H1 (cell line): ENCODE data around the gene KRTAP12-3. TPM values are rescaled to one million over a fixed set of nuclear protein-coding genes. Genes with fewer than 3 reads are reported as not detected.

ENCODE experiments used
- CTCF ChIA-PET: fragments of 300-600 bp; sonication (Branson Sonifier 250); formaldehyde crosslinking; loops from one replicate; lab custom pipeline; 2021; ENCODE audit not compliant: partially characterized antibody; lab: Charles Lee
- POLR2A ChIA-PET: fragments of 300-600 bp; sonication (Branson Sonifier 250); formaldehyde crosslinking; loops from one replicate; lab custom pipeline; 2021; ENCODE audit warnings: inconsistent platforms; ENCODE audit not compliant: partially characterized antibody; lab: Charles Lee
- DNase-seq, 2 experiments: peaks; one replicate each; pipeline versions ENCODE4 v3.0.0 to v3.0.0-alpha.2; 2010 to 2022; ENCODE audit warnings: low spot score in 2 of 2, low read depth in 1 of 2, mixed read lengths in 1 of 2
- FAIRE-seq: peaks from 2 replicates; lab custom pipeline; 2011; peaks lifted over from hg19 to GRCh38; lab: Jason Lieb, UNC
- H2AFZ ChIP-seq: 2 replicates; pipeline ENCODE4 v1.8.1; 2012; ENCODE audit warnings: low read length, inconsistent platforms
- H2AK5ac ChIP-seq: 2 replicates; pipeline ENCODE4 v1.6.1; 2013; ENCODE audit warnings: low read depth, low read length
- H2BK120ac ChIP-seq: replicated peaks from 2 replicates; pipeline ENCODE3; 2013; ENCODE audit warnings: low read depth, low read length, inconsistent platforms
- H2BK12ac ChIP-seq: 2 replicates; pipeline ENCODE4 v1.6.1; 2013; ENCODE audit warnings: low read depth, low read length
- H2BK15ac ChIP-seq: 2 replicates; pipeline ENCODE4 v1.6.1; 2013; ENCODE audit warnings: low read length
- H2BK20ac ChIP-seq: 2 replicates; pipeline ENCODE4 v1.6.1; 2013; ENCODE audit warnings: low read length
- H2BK5ac ChIP-seq: 2 replicates; pipeline ENCODE4 v1.6.1; 2013; ENCODE audit warnings: low read depth, low read length
- H3K14ac ChIP-seq: 2 replicates; pipeline ENCODE4 v1.6.1; 2013; ENCODE audit warnings: inconsistent platforms; ENCODE audit not compliant: insufficient read length
- H3K18ac ChIP-seq: 2 replicates; pipeline ENCODE4 v1.6.1; 2013; ENCODE audit warnings: low read length; ENCODE audit errors: extremely low read depth
- H3K23ac ChIP-seq: 2 replicates; pipeline ENCODE4 v1.6.1; 2013; ENCODE audit warnings: inconsistent platforms; ENCODE audit not compliant: insufficient read length
- H3K23me2 ChIP-seq: 2 replicates; pipeline ENCODE4 v1.6.1; 2013; ENCODE audit warnings: low read depth, low read length
- H3K27ac ChIP-seq: 2 replicates; pipeline ENCODE4 v1.6.1; 2011; ENCODE audit warnings: low read depth, low read length, inconsistent platforms
- H3K27me3 ChIP-seq, 4 experiments: replicated peaks in 1 of 4; 1 replicate in 1 of 4; 2 replicates in 3 of 4; pipeline versions ENCODE4 v1.6.1 to v1.8.1; 2011 to 2013; ENCODE audit warnings: low read length in 3 of 4, mild to moderate bottlenecking in 3 of 4, inconsistent platforms in 2 of 4, mixed read lengths in 2 of 4, moderate library complexity in 1 of 4; ENCODE audit not compliant: control insufficient read depth in 3 of 4, insufficient read depth in 3 of 4; ENCODE audit errors: extremely low read depth in 1 of 4
- H3K36me3 ChIP-seq, 4 experiments: 2 replicates each; pipeline versions ENCODE4 v1.6.1 to v1.8.1; 2011 to 2013; ENCODE audit warnings: mild to moderate bottlenecking in 4 of 4, low read length in 3 of 4, moderate library complexity in 2 of 4, control low read depth in 1 of 4, inconsistent platforms in 1 of 4; ENCODE audit not compliant: insufficient read depth in 4 of 4, control insufficient read depth in 2 of 4
- H3K4ac ChIP-seq: replicated peaks from 2 replicates; pipeline ENCODE3; 2013; ENCODE audit warnings: low read length, low read depth, mixed read lengths, inconsistent platforms; ENCODE audit not compliant: insufficient read length
- H3K4me1 ChIP-seq, 4 experiments: replicated peaks in 1 of 4; 1 replicate in 1 of 4; 2 replicates in 3 of 4; pipeline versions ENCODE4 v1.6.1 to v1.8.1; 2011 to 2013; ENCODE audit warnings: low read length in 3 of 4, inconsistent platforms in 2 of 4, mixed read lengths in 1 of 4; ENCODE audit not compliant: insufficient read depth in 4 of 4, control insufficient read depth in 3 of 4
- H3K4me2 ChIP-seq, 2 experiments: 2 replicates each; pipeline versions ENCODE4 v1.6.1 to v1.8.1; 2011 to 2013; ENCODE audit warnings: low read depth in 2 of 2, low read length in 2 of 2, control low read depth in 1 of 2, inconsistent platforms in 1 of 2, mild to moderate bottlenecking in 1 of 2; ENCODE audit not compliant: insufficient read depth in 1 of 2
- H3K4me3 ChIP-seq, 4 experiments: fragments of 200-600, 300-600 bp in 1 of 4; sonication (generic), shearing (Covaris generic), sonication (Bioruptor Twin) in 1 of 4; 2 replicates each; pipeline versions ENCODE4 v1.5.1 to v1.8.1; 2011 to 2016; ENCODE audit warnings: low read length in 4 of 4, low read depth in 3 of 4, control low read depth in 2 of 4, inconsistent platforms in 2 of 4, mild to moderate bottlenecking in 2 of 4, mixed read lengths in 1 of 4, moderate library complexity in 1 of 4; ENCODE audit not compliant: insufficient read depth in 2 of 4; ENCODE audit errors: extremely low read depth in 1 of 4
- H3K56ac ChIP-seq: replicated peaks from 2 replicates; pipeline ENCODE3; 2013; ENCODE audit warnings: low read depth, mild to moderate bottlenecking, mixed read lengths, low read length, inconsistent platforms; ENCODE audit not compliant: insufficient read length
- H3K79me1 ChIP-seq: 2 replicates; pipeline ENCODE4 v1.6.1; 2013; ENCODE audit warnings: low read depth, low read length, control low read depth
- H3K79me2 ChIP-seq, 2 experiments: 2 replicates each; pipeline versions ENCODE4 v1.6.1 to v1.8.1; 2012 to 2013; ENCODE audit warnings: low read length in 2 of 2, mild to moderate bottlenecking in 2 of 2, inconsistent platforms in 1 of 2; ENCODE audit not compliant: insufficient read depth in 2 of 2, control insufficient read depth in 1 of 2
- H3K9ac ChIP-seq, 4 experiments: replicated peaks in 1 of 4; 1 replicate in 1 of 4; 2 replicates in 3 of 4; pipeline versions ENCODE4 v1.6.1 to v1.8.1; 2011 to 2013; ENCODE audit warnings: low read depth in 3 of 4, low read length in 3 of 4, control low read depth in 2 of 4, mild to moderate bottlenecking in 2 of 4, moderate library complexity in 2 of 4, inconsistent platforms in 1 of 4; ENCODE audit errors: extremely low read depth in 1 of 4
- H3K9me3 ChIP-seq, 2 experiments: 2 replicates each; pipeline versions ENCODE4 v1.6.1 to v1.8.1; 2012 to 2013; ENCODE audit warnings: mild to moderate bottlenecking in 2 of 2, moderate library complexity in 2 of 2, control low read depth in 1 of 2, inconsistent platforms in 1 of 2, low read depth in 1 of 2, low read length in 1 of 2, mixed read lengths in 1 of 2; ENCODE audit not compliant: insufficient read depth in 2 of 2
- H4K20me1 ChIP-seq, 2 experiments: replicated peaks in 1 of 2; 2 replicates each; pipeline versions ENCODE3 to v1.8.1; 2011 to 2013; ENCODE audit warnings: inconsistent platforms in 2 of 2, low read length in 2 of 2, mild to moderate bottlenecking in 1 of 2; ENCODE audit not compliant: insufficient read depth in 2 of 2, control insufficient read depth in 1 of 2
- H4K5ac ChIP-seq: 2 replicates; pipeline ENCODE4 v1.6.1; 2013; ENCODE audit warnings: low read length, low read depth, mixed read lengths, inconsistent platforms; ENCODE audit not compliant: insufficient read length
- H4K8ac ChIP-seq: 2 replicates; pipeline ENCODE4 v1.8.0; 2013; ENCODE audit warnings: mild to moderate bottlenecking, moderate library complexity, low read length, inconsistent platforms; ENCODE audit not compliant: insufficient read depth; ENCODE audit errors: extremely low read depth
- H4K91ac ChIP-seq: replicated peaks from 2 replicates; pipeline ENCODE3; 2013; ENCODE audit warnings: low read length, mixed read lengths, inconsistent platforms; ENCODE audit not compliant: insufficient read length
- BCL11A ChIP-seq, 2 experiments: IDR thresholded peaks; one replicate each; pipeline ENCODE4 v1.6.1; 2011; ENCODE audit warnings: low read depth in 2 of 2, low read length in 2 of 2, mild to moderate bottlenecking in 2 of 2
- CREB1 ChIP-seq: IDR thresholded peaks from 2 replicates; pipeline ENCODE4 v1.6.1; 2012; ENCODE audit warnings: inconsistent platforms
- POLR2A ChIP-seq, 2 experiments: IDR thresholded peaks; 1 replicate in 1 of 2; 2 replicates in 1 of 2; pipeline ENCODE4 v1.6.1; 2011; ENCODE audit warnings: low read depth in 2 of 2, low read length in 2 of 2, mild to moderate bottlenecking in 2 of 2; ENCODE audit errors: control extremely low read depth in 1 of 2
- POLR2AphosphoS5 ChIP-seq: IDR thresholded peaks from 2 replicates; pipeline ENCODE4 v1.6.1; 2011; ENCODE audit warnings: low read depth, low read length
- RAD21 ChIP-seq, 2 experiments: IDR thresholded peaks in 1 of 2; conservative IDR thresholded peaks in 1 of 2; 2 replicates each; pipeline ENCODE4 v1.6.1; 2011; ENCODE audit warnings: low read depth in 2 of 2, low read length in 2 of 2, improper control_type of control experiment in 1 of 2, inconsistent platforms in 1 of 2, mild to moderate bottlenecking in 1 of 2, moderate library complexity in 1 of 2
- RBBP5 ChIP-seq: IDR thresholded peaks from 2 replicates; pipeline ENCODE4 v1.7.1; 2012; ENCODE audit warnings: low read depth, mild to moderate bottlenecking, inconsistent platforms, low read length, moderate library complexity, borderline replicate concordance
- SRF ChIP-seq: IDR thresholded peaks from 2 replicates; pipeline ENCODE4 v1.6.1; 2011; ENCODE audit warnings: mild to moderate bottlenecking, low read depth, low read length, moderate library complexity
- WGBS, 2 experiments: shearing (Covaris generic) in 1 of 2; methylation state at CpG; one replicate each; pipeline versions ENCODE4 v1.1.6 to v1.1.7; 2013 to 2015; ENCODE audit warnings: low lambda C conversion rate in 2 of 2, mixed read lengths in 2 of 2, inconsistent platforms in 1 of 2, low coverage in 1 of 2, missing lambda C conversion rate in 1 of 2; ENCODE audit not compliant: insufficient replicate concordance in 2 of 2, insufficient coverage in 1 of 2, insufficient read length in 1 of 2; ENCODE audit errors: extremely low coverage in 1 of 2, missing lambda C conversion rate in 1 of 2; 5-methylcytosine and 5-hydroxymethylcytosine counted together
- polyA plus RNA-seq, 7 experiments: library from polyadenylated mRNA; depleted of rRNA in 3 of 7; stranded (reverse) in 5 of 7; unstranded in 2 of 7; fragments of >200 nt in 5 of 7; fragments of 200-250 nt in 2 of 7; gene quantifications; 1 replicate in 5 of 7; 2 replicates in 1 of 7; 4 replicates in 1 of 7; pipeline versions ENCODE4 v1.2.1 to v1.2.3, GENCODE V29; 2011 to 2013; ENCODE audit warnings: missing spikeins in 2 of 7, mixed read lengths in 2 of 7
- total RNA-seq: library from RNA; stranded (reverse); fragmentation: NEBNext Ultra II Directional; extraction: Animal tissue kit (Norgen Biotek cat#: 25700); gene quantifications from 2 replicates; pipeline ENCODE4 v1.2.1, GENCODE V29; 2021

KRTAP12-3 gene
- total and polyA plus RNA-seq, 2 of the 8 experiments (the other 6 are each of a cell fraction or from before 2014, with no cell fraction given), result not detected

GRCh38 chr21:44628707-44629391 lies 28.9 kb upstream of the KRTAP12-3 start:
- TF ChIP-seq RBBP5 (no peak), POLR2AphosphoS5 (no peak), POLR2A (IDR thresholded peaks at IDR 0.05; ENCODE audit: control extremely low read depth in 1 of 2, low read depth in 2 of 2, low read length in 2 of 2) (no peak), BCL11A (IDR thresholded peaks at IDR 0.05; ENCODE audit: low read depth in 2 of 2, low read length in 2 of 2) (no peak), CREB1 (no peak), RAD21 (IDR thresholded peaks at IDR 0.05 in 1 of 2, conservative IDR thresholded peaks at IDR 0.05 in 1 of 2; ENCODE audit: low read depth in 2 of 2, low read length in 2 of 2) (no peak), SRF (no peak)
- no peak overlapping the region for H3K4me2 ChIP-seq
- WGBS, 2 experiments, result 87% methylated on average over 16 of the region's 18 CpGs; no CpG with 5 or more reads in 1 of the 2 experiments
- CTCF ChIA-PET, result interaction anchor here (0.6 kb wide), 1 partner anchor 92 kb away, joined by 3 read pairs; no protein-coding TSS in a partner anchor
- no peaks in the 10 kb centered on the region for H3K23me2 ChIP-seq
- FAIRE-seq (no peak), DNase-seq (no peak)
- no peak overlapping the region for H3K4me3 ChIP-seq
- H3K4me1 ChIP-seq, result no peaks in the 10 kb centered on the region; a peak in 1 of 7 replicates
- H3K79me1 ChIP-seq, result no peaks in the 10 kb centered on the region
- H4K20me1 ChIP-seq, result no peaks in the 10 kb centered on the region
- no peak overlapping the region for H3K56ac ChIP-seq
- H3K23ac ChIP-seq, result no peak overlapping the region
- H2BK15ac ChIP-seq, result 0 out of 2 replicates have a peak overlapping the region, but pooled peaks have one; percentile 46
- no peak overlapping the region for H3K18ac ChIP-seq
- no peak overlapping the region for H3K14ac ChIP-seq
- no peak overlapping the region for H3K9ac ChIP-seq
- no peak overlapping the region for H2BK120ac ChIP-seq
- H2BK20ac ChIP-seq, result no peak overlapping the region
- no peaks in the 10 kb centered on the region for H3K27me3 ChIP-seq
- peaks cover 9 to 13% of the 10 kb centered on the region in 2 experiments for H3K9me3 ChIP-seq
- no peak overlapping the region for H3K27ac ChIP-seq
- no peak overlapping the region for H2AK5ac ChIP-seq
- no peak overlapping the region for H4K8ac ChIP-seq
- peak overlapping the region; percentile 68; the same call in 1 of the 2 replicates for H2BK12ac ChIP-seq
- no peak overlapping the region for H3K4ac ChIP-seq
- no peaks in the 10 kb centered on the region for H3K79me2 ChIP-seq
- H4K5ac ChIP-seq, result no peak overlapping the region
- no peak overlapping the region for H2AFZ ChIP-seq
- POLR2A ChIA-PET, result no interaction called here
- H4K91ac ChIP-seq, result no peak overlapping the region
- H3K36me3 ChIP-seq, result no peaks in the 10 kb centered on the region
- no peak overlapping the region for H2BK5ac ChIP-seq
